Mononuclear cell (primary cell): Measurements from ENCODE around the gene FGGY. TPM values are rescaled to one million over a fixed set of nuclear protein-coding genes. Genes with fewer than 3 reads are reported as not detected.

ENCODE experiments used
- H3K27me3 ChIP-seq: 2 replicates; pipeline ENCODE4 v1.6.0; 2011; ENCODE audit warnings: low read length, control low read depth; ENCODE audit not compliant: insufficient read depth
- H3K4me1 ChIP-seq: 2 replicates; pipeline ENCODE4 v1.5.1; 2011; ENCODE audit warnings: mild to moderate bottlenecking, low read length, control low read depth; ENCODE audit not compliant: insufficient read depth
- H3K4me3 ChIP-seq: 2 replicates; pipeline ENCODE4 v1.5.1; 2011; ENCODE audit warnings: mild to moderate bottlenecking, low read length, moderate library complexity
- H3K9me3 ChIP-seq: 2 replicates; pipeline ENCODE4 v1.5.1; 2011; ENCODE audit warnings: low read depth, mild to moderate bottlenecking, control low read depth, low read length
- total RNA-seq: library from RNA; depleted of rRNA; stranded (reverse); fragments of >200 nt; gene quantifications from one replicate; pipeline ENCODE4 v1.2.3, GENCODE V29; 2012

FGGY gene
- total RNA-seq, 1 donor, result 15.2 TPM

DNA sequence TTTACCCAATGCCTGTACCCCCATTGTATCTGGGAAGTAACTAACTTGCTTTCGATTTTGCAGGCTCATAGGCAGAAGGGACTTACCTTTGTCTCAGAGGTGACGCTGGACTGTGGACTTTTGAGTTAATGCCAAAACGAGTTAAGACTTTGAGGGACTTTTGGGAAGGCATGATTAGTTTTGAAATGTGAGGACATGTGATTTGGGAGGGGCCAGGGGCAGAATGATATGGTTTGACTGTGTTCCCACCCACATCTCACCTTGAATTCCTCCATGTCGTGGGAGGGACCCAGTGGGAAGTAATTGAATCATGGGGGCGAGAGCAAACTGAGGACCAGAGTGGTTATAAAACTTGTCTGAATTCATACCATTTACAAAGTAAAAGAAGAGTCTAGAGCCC is 440.7 kb downstream of the FGGY start:
- Histone ChIP-seq H3K27me3 (no peaks in the 10 kb centered on the region), H3K9me3 (no peaks in the 10 kb centered on the region), H3K4me1 (peaks cover 2% of the 10 kb centered on the region), H3K4me3 (no peak overlapping the region)

DNA sequence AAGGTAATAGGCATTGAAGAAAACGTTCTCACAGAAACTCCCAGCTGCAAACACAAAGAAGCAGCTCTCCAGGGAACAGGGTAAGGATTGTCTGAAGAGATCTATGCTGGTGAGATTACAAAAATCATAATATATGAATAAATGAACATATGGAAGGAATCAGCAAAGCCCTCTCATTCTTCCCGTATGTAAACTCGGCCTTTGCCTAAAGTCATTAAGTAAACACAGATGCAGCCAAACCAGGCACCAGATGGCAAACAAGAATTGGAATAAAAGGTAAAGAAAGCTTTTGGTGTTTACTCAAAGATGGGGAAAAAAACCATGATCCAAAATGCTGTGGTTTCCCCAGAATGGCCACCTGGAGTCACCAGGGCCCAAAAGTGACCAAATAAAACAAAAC is 441.3 kb downstream of the FGGY start:
- Histone ChIP-seq H3K4me3 (no peak overlapping the region), H3K27me3 (no peaks in the 10 kb centered on the region), H3K4me1 (peaks cover 7% of the 10 kb centered on the region)

DNA sequence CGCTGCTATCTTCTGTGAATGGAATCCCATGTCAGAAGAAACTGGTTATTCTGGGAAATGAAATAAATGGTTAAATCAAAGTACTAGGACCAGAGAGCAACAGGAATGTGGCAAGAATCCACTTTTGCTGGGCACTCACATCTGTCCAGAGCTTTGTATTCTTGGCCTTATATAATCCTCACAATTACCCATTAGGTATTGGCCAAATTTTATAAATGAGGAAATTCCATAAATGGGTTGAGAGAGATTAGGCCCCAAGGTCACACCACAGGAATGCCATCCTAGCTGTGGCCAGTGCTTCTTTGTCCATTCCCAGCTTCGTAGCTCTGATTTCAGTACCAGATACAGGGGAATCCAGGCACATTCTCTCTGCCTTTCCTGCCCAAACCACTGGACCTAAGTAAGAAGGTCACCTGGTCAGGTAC is 441.7 kb downstream of the FGGY start:
- no peak overlapping the region for H3K4me3 ChIP-seq
- H3K9me3 ChIP-seq, result no peaks in the 10 kb centered on the region
- H3K27me3 ChIP-seq, result no peaks in the 10 kb centered on the region
- peaks cover 12% of the 10 kb centered on the region for H3K4me1 ChIP-seq

More for the DNA sequence above, 441.3 kb downstream of the FGGY start:
- H3K9me3 ChIP-seq, result no peaks in the 10 kb centered on the region

DNA sequence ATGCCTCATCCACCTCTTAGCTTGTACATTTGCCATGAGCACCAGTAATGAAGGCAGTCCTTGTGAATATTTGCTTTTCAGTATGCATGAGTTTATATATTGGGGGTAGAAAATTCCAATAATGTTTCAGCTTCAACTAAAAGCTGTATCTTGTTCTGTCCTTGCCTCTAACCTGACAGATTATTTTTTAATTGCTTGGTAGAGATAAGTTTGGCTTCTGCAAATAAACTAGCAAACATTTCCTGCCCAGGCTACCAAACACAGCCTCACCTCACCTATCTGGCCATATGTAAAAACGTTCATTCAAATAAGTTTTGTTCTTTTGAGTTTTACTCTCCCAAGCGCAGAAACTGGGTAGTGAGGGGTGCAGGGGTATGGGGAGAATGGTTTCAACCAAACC is 442.2 kb downstream of the FGGY start:
- Histone ChIP-seq H3K4me1 (peaks cover 17% of the 10 kb centered on the region), H3K4me3 (no peak overlapping the region), H3K9me3 (no peaks in the 10 kb centered on the region), H3K27me3 (no peaks in the 10 kb centered on the region)

- no peaks in the 10 kb centered on the region for H3K27me3 ChIP-seq
- H3K4me1 ChIP-seq, result peaks cover 25% of the 10 kb centered on the region
- H3K4me3 ChIP-seq, result no peak overlapping the region
- H3K9me3 ChIP-seq, result no peaks in the 10 kb centered on the region
These were observed 445.6 kb downstream of the FGGY start for GRCh38 chr1:59742526-59742925.

DNA sequence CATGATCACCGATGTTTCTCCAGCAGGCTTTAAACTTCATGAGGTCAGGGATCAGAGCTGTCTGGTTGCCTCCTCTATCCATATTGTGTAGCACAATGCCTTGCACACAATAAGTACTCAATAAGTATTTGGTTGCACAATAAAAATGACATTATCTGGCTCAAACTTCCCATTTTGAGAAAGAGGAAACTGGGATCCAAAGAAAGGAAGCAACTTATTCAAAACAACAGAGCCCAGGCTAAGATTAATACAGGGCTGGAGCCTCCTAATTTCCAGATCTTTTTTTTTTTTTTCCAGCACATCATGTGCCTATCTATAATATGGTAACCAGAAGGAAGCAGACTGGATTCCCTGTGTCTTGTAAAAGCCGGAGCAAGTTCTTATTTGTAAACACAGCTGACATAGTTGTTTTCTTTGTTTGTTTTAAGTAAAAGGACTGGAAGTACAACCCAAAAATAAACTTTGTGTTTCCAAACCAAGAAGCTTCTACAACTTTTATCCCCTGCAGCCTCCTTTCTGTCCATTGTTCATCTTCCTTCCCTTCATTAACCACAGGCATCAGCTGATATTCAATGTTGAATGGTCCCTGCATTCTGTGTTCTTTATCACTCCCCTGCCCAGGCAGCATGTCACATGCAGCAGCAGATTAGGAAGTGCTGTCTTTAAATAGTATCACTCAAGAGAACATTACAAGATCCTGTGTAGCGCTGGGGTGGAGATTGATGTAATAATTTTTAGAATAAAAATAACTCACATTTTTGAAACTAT is 446.6 kb downstream of the FGGY start:
- H3K4me3 ChIP-seq, result no peak overlapping the region
- H3K27me3 ChIP-seq, result no peaks in the 10 kb centered on the region
- peaks cover 25% of the 10 kb centered on the region for H3K4me1 ChIP-seq
- no peaks in the 10 kb centered on the region for H3K9me3 ChIP-seq

DNA sequence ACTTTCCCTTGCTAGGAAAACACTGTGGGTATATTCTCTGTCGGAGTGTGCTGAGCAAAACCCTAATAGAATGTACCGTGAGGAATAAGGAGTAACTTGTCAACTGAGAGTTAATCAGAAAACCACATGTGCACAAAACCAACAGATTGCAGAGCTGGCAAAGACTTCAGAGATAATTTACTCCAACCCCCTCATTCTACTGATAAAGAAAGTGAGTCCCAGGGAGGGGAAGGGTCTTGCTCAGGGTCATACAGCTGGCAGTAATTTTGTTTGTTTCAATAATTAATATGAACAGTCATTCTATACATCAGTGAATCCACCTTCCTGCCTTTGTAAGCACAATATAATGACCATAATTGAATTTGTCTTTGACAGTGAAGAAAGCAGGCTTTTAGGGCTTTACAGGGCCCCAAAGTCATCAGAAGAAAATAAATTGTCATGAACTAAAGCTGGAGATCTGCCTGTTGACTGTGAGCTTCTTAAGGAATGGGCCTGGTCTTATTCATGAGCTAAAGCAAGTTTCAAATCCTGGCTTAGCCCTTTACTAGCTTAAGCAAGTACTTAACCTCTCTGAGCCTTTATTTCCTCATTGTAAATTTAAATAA is 450.6 kb downstream of the FGGY start:
- Histone ChIP-seq H3K4me3 (no peak overlapping the region), H3K9me3 (no peaks in the 10 kb centered on the region), H3K27me3 (no peaks in the 10 kb centered on the region), H3K4me1 (peaks cover 24% of the 10 kb centered on the region)

DNA sequence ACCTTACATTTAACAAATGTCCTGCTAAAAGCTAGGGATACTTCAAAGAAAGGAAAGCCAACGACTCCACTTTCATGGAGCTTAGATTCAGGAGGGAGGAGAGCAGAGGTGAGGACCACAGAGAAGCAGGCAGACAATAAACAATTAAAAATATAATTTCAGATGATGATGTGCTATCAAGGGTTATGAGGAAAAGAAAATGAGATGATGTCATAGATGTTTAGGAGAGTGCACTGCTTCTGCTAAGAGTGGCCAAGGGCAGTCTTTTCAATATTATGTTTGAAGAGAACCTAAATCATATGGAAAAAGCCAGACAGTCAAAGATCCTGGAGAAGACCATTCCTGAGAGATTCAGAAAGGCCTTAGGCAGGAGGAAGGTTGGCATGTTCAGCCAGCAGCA is 451.2 kb downstream of the FGGY start:
- Histone ChIP-seq H3K27me3 (no peaks in the 10 kb centered on the region), H3K4me1 (peaks cover 18% of the 10 kb centered on the region), H3K4me3 (no peak overlapping the region), H3K9me3 (no peaks in the 10 kb centered on the region)

GRCh38 chr1:59750328-59751003 is 453.6 kb downstream of the FGGY start:
- H3K9me3 ChIP-seq, result no peaks in the 10 kb centered on the region

GRCh38 chr1:59751004-59751395 is 454.1 kb downstream of the FGGY start:
- H3K9me3 ChIP-seq, result no peaks in the 10 kb centered on the region
- H3K4me3 ChIP-seq, result no peak overlapping the region
- H3K27me3 ChIP-seq, result no peaks in the 10 kb centered on the region
- H3K4me1 ChIP-seq, result no peaks in the 10 kb centered on the region

More at GRCh38 chr1:59750328-59751003, 453.6 kb downstream of the FGGY start:
- no peaks in the 10 kb centered on the region for H3K27me3 ChIP-seq
- H3K4me1 ChIP-seq, result no peaks in the 10 kb centered on the region
- H3K4me3 ChIP-seq, result no peak overlapping the region

DNA sequence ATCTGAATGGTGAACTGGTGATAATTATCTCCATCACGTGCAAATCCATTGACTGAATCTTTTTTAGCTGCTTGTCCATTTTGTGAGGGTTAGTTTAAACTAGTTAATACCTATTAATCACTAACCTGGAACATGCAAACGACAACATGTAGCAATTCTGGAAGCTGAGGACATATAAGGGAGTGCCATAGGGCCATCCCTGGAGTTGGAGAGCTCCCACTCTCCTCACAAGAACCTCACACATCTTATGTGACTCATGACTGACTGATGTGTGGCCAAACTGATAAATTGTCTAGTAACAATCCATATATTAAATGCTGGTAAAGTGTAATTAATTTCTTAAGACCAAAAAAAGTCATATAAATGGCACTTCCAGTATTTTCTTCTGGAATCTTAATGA is 454.9 kb downstream of the FGGY start:
- H3K9me3 ChIP-seq, result no peaks in the 10 kb centered on the region
- no peaks in the 10 kb centered on the region for H3K27me3 ChIP-seq
- no peak overlapping the region for H3K4me3 ChIP-seq
- no peaks in the 10 kb centered on the region for H3K4me1 ChIP-seq

DNA sequence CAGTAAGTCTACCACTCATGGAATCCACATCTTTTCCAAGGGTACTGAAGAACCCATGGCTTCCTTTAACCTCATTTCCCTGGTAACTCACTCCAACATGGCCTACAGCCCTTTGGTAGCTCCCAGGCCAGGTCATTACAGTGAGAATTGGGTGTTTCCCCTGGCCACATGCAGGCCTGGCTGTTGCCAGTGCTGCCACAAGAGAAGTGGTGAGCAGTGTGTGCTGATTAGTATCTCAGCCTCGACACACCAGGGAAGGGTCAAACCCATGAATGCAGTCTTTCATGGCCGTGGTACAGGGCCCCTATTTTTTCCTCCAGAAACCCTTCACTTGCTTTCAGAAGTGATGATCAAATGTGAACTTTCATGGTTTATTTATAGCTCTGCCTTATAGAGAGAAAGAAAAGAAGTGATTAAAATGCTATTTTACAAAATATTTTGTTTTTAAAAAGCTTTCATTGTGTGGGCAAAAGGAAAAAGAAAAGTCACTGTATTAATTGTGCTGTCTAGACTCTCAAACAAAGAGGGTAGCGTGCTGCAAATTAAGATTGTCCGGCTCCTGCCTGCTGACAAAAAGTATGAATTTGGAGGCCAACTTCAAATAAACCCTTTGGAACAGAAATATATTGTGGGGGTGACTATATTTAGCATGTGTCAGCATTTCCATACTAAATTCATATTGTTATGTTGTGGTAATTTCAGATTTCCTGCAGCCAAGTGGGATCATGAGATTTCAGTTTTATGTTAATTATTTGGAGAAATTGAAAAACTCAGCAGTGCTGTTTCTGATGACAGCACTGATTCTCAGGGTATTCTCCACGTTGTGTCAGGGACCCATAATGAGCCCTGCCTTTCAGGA is 455.9 kb downstream of the FGGY start:
- Histone ChIP-seq H3K9me3 (no peaks in the 10 kb centered on the region), H3K27me3 (no peaks in the 10 kb centered on the region)

DNA sequence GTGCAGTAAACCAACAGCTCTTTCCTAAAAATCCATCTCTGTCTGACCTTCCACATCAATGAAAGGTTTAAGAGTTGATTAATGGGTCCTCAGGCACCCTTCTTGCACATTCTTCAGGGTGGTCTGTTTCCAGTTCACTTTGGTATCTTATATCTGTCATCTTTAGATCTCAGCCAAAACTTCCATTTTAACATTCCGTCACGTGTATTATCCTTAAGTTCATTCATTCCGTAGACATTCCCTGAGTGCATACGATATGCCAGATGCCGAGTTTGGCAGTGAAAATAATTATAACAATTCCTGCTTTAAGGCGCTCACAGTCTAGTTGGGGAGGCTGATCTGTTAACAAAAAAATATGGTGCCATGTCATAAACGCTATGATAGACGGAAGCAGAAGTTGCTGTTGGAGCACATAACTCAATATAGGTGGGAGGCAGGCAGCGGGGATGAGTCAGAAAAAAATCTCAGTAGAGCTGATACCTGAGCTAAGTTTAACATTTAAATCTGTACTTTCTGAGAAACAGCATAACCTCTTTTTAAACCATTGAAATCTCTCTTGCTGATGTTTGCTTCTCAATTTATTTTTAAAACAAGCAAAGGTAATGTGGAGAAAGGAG is 458.3 kb downstream of the FGGY start:
- H3K9me3 ChIP-seq, result no peaks in the 10 kb centered on the region
- no peaks in the 10 kb centered on the region for H3K27me3 ChIP-seq
- peaks cover 7% of the 10 kb centered on the region for H3K4me1 ChIP-seq
- H3K4me3 ChIP-seq, result no peak overlapping the region

More for the DNA sequence above, 455.9 kb downstream of the FGGY start:
- Histone ChIP-seq H3K4me3 (no peak overlapping the region), H3K4me1 (no peaks in the 10 kb centered on the region)

GRCh38 chr1:59757197-59757747 is 460.4 kb downstream of the FGGY start:
- H3K4me3 ChIP-seq, result no peak overlapping the region
- H3K4me1 ChIP-seq, result peaks cover 7% of the 10 kb centered on the region
- H3K9me3 ChIP-seq, result no peaks in the 10 kb centered on the region
- H3K27me3 ChIP-seq, result no peaks in the 10 kb centered on the region
